ENCODE measurements around the gene PCCA.

The PCCA gene

GRCh38 chr13:100532090-100532766 is 443.3 kb downstream of the PCCA start:
- DNase-seq: no peak

- DNase-seq: no peak
These were observed 444.0 kb downstream of the PCCA start for GRCh38 chr13:100532836-100533435.

- DNase-seq: no peak
These were observed 444.7 kb downstream of the PCCA start for GRCh38 chr13:100533588-100534041.

- no peak for DNase-seq
These were observed 445.4 kb downstream of the PCCA start for GRCh38 chr13:100534147-100534843.

- no peak for DNase-seq
These were observed 446.0 kb downstream of the PCCA start for GRCh38 chr13:100534911-100535310.

- DNase-seq: no peak
These were observed 446.7 kb downstream of the PCCA start for GRCh38 chr13:100535426-100536135.

- DNase-seq: no peak
These were observed 447.8 kb downstream of the PCCA start for GRCh38 chr13:100536643-100537180.

GRCh38 chr13:100537486-100537885 is 448.6 kb downstream of the PCCA start:
- DNase-seq: no peak

- DNase-seq: no peak
These were observed 449.1 kb downstream of the PCCA start for GRCh38 chr13:100537951-100538462.

GRCh38 chr13:100540621-100541020 is 451.7 kb downstream of the PCCA start:
- no peak for DNase-seq

GRCh38 chr13:100541897-100542825 is 453.3 kb downstream of the PCCA start:
- no peak for DNase-seq

- DNase-seq: no peak
These were observed 453.9 kb downstream of the PCCA start for GRCh38 chr13:100542826-100543156.

GRCh38 chr13:100543872-100544602 is 455.1 kb downstream of the PCCA start:
- DNase-seq: no peak

GRCh38 chr13:100544866-100545683 is 456.2 kb downstream of the PCCA start:
- DNase-seq: no peak

GRCh38 chr13:100545684-100546061 is 456.8 kb downstream of the PCCA start:
- no peak for DNase-seq

- no peak for DNase-seq
These were observed 458.0 kb downstream of the PCCA start for GRCh38 chr13:100546713-100547405.

- no peak for DNase-seq
These were observed 458.9 kb downstream of the PCCA start for GRCh38 chr13:100547791-100548201.

GRCh38 chr13:100549316-100549715 is 460.4 kb downstream of the PCCA start:
- DNase-seq: no peak

- DNase-seq: no peak
These were observed 463.9 kb downstream of the PCCA start for GRCh38 chr13:100552755-100553154.

GRCh38 chr13:100559886-100560285 is 471.0 kb downstream of the PCCA start:
- no peak for DNase-seq
